Nephron progenitor cell (in vitro differentiated cells): ENCODE measurements around the gene AGK.

Source experiments
- DNase-seq: peaks from one replicate; pipeline ENCODE4 v3.0.0; 2021
- H3K27ac Mint-ChIP-seq: 2 replicates; pipeline ENCODE4 v1.8.0; 2021; ENCODE audit warnings: mild to moderate bottlenecking, moderate library complexity, mixed read lengths
- H3K27me3 Mint-ChIP-seq: 2 replicates; pipeline ENCODE4 v1.8.0; 2021; ENCODE audit warnings: mild to moderate bottlenecking, low read depth, mixed read lengths; ENCODE audit not compliant: poor library complexity
- H3K36me3 Mint-ChIP-seq: 2 replicates; pipeline ENCODE4 v1.8.0; 2021; ENCODE audit warnings: low read depth, mixed read lengths
- H3K4me1 Mint-ChIP-seq: 2 replicates; pipeline ENCODE4 v1.8.0; 2021; ENCODE audit warnings: mixed read lengths
- H3K4me3 Mint-ChIP-seq: 2 replicates; pipeline ENCODE4 v1.8.0; 2021; ENCODE audit warnings: mild to moderate bottlenecking, moderate library complexity, mixed read lengths
- H3K9me3 Mint-ChIP-seq: 2 replicates; pipeline ENCODE4 v1.8.0; 2021; ENCODE audit warnings: mild to moderate bottlenecking, moderate library complexity, mixed read lengths
- TF ChIP-seq, protein P1 (sequence below): fragments of 200-600 bp; sonication (generic); IDR thresholded peaks from 2 replicates; pipeline ENCODE4 v1.5.0; 2021; ENCODE audit warnings: antibody characterized with exemption

The AGK gene

DNA sequence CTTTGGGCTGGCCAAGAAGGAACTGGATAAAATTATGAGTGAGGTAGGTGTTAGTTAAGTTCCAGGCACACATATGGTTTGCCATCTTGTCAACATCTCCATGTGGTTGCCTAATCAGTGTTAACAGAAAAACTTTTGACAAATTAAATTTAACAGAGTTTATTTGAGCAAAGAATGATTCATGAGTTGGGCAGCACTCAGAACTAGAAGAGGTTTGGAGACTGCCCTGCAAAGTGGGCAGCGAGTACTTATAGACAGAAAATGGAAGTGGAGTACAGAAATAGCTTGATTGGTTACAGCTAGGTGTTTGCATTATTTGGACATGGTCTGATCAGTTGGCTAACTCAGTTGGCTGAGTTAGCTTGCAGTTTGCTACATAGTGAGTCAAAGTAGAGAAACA, 37.5 kb upstream of the AGK start:
- Mint-ChIP-seq H3K27me3 (peaks cover 37% of the 10 kb centered on the region), H3K27ac (no peak overlapping the region), H3K36me3 (no peaks in the 10 kb centered on the region), H3K4me1 (peaks cover 23% of the 10 kb centered on the region), H3K4me3 (no peak overlapping the region), H3K9me3 (peaks cover 14% of the 10 kb centered on the region)
- TF ChIP-seq, protein P1, sequence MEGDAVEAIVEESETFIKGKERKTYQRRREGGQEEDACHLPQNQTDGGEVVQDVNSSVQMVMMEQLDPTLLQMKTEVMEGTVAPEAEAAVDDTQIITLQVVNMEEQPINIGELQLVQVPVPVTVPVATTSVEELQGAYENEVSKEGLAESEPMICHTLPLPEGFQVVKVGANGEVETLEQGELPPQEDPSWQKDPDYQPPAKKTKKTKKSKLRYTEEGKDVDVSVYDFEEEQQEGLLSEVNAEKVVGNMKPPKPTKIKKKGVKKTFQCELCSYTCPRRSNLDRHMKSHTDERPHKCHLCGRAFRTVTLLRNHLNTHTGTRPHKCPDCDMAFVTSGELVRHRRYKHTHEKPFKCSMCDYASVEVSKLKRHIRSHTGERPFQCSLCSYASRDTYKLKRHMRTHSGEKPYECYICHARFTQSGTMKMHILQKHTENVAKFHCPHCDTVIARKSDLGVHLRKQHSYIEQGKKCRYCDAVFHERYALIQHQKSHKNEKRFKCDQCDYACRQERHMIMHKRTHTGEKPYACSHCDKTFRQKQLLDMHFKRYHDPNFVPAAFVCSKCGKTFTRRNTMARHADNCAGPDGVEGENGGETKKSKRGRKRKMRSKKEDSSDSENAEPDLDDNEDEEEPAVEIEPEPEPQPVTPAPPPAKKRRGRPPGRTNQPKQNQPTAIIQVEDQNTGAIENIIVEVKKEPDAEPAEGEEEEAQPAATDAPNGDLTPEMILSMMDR: no peak
- DNase-seq: no peak

DNA sequence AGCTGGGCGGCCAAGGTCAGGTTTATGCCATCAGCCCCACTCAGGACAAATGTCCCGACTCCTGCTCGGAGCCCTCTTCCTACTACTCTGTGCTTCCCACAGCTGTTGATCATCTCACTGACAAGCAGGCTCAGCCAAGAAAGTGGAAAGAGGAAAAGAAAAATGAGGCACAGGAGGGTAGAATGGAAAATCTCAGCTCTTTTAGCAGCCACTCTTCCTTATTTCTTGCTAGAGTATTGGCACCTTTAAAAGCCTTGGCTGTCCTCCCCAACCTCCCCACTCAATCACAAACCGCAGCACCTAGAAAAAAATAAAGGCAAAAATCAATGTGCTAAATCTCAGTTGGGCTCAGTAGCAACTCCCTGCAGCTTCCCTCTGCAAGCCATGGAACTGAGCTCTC, 35.3 kb upstream of the AGK start:
- DNase-seq: no peak
- peaks cover 14% of the 10 kb centered on the region for H3K9me3 Mint-ChIP-seq
- H3K27me3 Mint-ChIP-seq: peaks cover 36% of the 10 kb centered on the region
- peaks cover 16% of the 10 kb centered on the region for H3K4me1 Mint-ChIP-seq
- no peaks in the 10 kb centered on the region for H3K36me3 Mint-ChIP-seq
- H3K27ac Mint-ChIP-seq: no peak overlapping the region
- TF ChIP-seq, protein P1: no peak
- H3K4me3 Mint-ChIP-seq: no peak overlapping the region

DNA sequence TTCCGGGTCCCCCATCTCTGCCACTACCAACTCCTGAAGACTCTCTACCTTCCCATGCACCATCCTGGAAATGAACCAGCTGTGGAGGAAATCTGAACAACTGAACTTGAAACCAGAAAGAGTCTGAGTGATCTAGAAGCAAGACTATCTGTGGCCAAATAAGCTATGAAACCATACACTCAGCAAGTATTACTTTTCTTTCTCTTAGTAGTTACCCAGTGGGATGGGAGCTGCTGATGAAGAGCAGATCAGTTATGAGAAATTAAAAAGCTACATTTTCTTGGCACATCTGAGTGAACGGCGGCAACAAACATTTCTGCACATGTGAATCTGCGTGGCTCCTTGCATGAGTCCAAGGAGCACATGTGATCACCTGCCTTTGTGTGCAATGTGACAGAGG, 31.6 kb upstream of the AGK start:
- no peaks in the 10 kb centered on the region for H3K4me1 Mint-ChIP-seq
- peaks cover 11% of the 10 kb centered on the region for H3K27me3 Mint-ChIP-seq
- TF ChIP-seq, protein P1: no peak
- H3K9me3 Mint-ChIP-seq: no peaks in the 10 kb centered on the region
- no peak overlapping the region for H3K27ac Mint-ChIP-seq
- DNase-seq: no peak
- H3K4me3 Mint-ChIP-seq: no peak overlapping the region
- H3K36me3 Mint-ChIP-seq: no peaks in the 10 kb centered on the region

GRCh38 chr7:141522657-141523342, 28.4 kb upstream of the AGK start:
- TF ChIP-seq, protein P1: no peak
- no peaks in the 10 kb centered on the region for H3K9me3 Mint-ChIP-seq
- no peak overlapping the region for H3K27ac Mint-ChIP-seq
- no peak for DNase-seq
- no peak overlapping the region for H3K4me3 Mint-ChIP-seq
- H3K36me3 Mint-ChIP-seq: no peaks in the 10 kb centered on the region
- H3K27me3 Mint-ChIP-seq: peaks cover 8% of the 10 kb centered on the region
- no peaks in the 10 kb centered on the region for H3K4me1 Mint-ChIP-seq

- Mint-ChIP-seq H3K27me3 (peaks cover 17% of the 10 kb centered on the region), H3K27ac (no peak overlapping the region), H3K9me3 (no peaks in the 10 kb centered on the region), H3K4me1 (no peaks in the 10 kb centered on the region), H3K4me3 (no peak overlapping the region), H3K36me3 (no peaks in the 10 kb centered on the region)
- TF ChIP-seq, protein P1: no peak
- no peak for DNase-seq
These were observed 25.2 kb upstream of the AGK start for GRCh38 chr7:141525973-141526514.

GRCh38 chr7:141527076-141527475, 24.1 kb upstream of the AGK start:
- Mint-ChIP-seq H3K4me3 (no peak overlapping the region), H3K27ac (no peak overlapping the region)

More at GRCh38 chr7:141527076-141527475, 24.1 kb upstream of the AGK start:
- TF ChIP-seq, protein P1: no peak
- no peak for DNase-seq
- H3K27me3 Mint-ChIP-seq: peaks cover 17% of the 10 kb centered on the region
- H3K9me3 Mint-ChIP-seq: no peaks in the 10 kb centered on the region
- H3K4me1 Mint-ChIP-seq: no peaks in the 10 kb centered on the region
- no peaks in the 10 kb centered on the region for H3K36me3 Mint-ChIP-seq
